OCI-LY1 (cell line): ENCODE measurements around the gene FZR1.

Experiments used
- H2AFZ ChIP-seq: fragments of 200-600 bp; sonication (generic), shearing (Covaris generic); 2 replicates; pipeline ENCODE4 v1.6.0; 2014; ENCODE audit warnings: antibody characterized with exemption, mild to moderate bottlenecking, low read length
- H3F3A ChIP-seq: fragments of 200-600 bp; sonication (generic), shearing (Covaris generic); 2 replicates; pipeline ENCODE4 v1.6.0; 2014; ENCODE audit warnings: mild to moderate bottlenecking, antibody characterized with exemption, low read length, moderate library complexity; ENCODE audit not compliant: insufficient read depth
- H3K27ac ChIP-seq: fragments of 200-600 bp; sonication (generic); 2 replicates; pipeline ENCODE4 v1.5.1; 2014; ENCODE audit warnings: low read length, mixed run types, mild to moderate bottlenecking, low read depth; ENCODE audit not compliant: poor library complexity, severe bottlenecking
- H3K27me3 ChIP-seq: fragments of 200-600 bp; sonication (generic); 2 replicates; pipeline ENCODE4 v1.6.0; 2014; ENCODE audit warnings: antibody characterized with exemption, mild to moderate bottlenecking, low read length, moderate library complexity; ENCODE audit not compliant: insufficient read depth
- H3K36me3 ChIP-seq: fragments of 200-600 bp; sonication (generic); 2 replicates; pipeline ENCODE4 v1.6.1; 2014; ENCODE audit warnings: mild to moderate bottlenecking, antibody characterized with exemption, low read length, moderate library complexity, mixed read lengths; ENCODE audit not compliant: insufficient read depth
- H3K4me1 ChIP-seq: fragments of 200-600 bp; sonication (generic); 2 replicates; pipeline ENCODE4 v1.5.1; 2014; ENCODE audit warnings: mild to moderate bottlenecking, low read length, moderate library complexity; ENCODE audit not compliant: insufficient read depth, severe bottlenecking
- H3K4me2 ChIP-seq: fragments of 200-600 bp; sonication (generic), shearing (Covaris generic); 2 replicates; pipeline ENCODE4 v1.6.1; 2014; ENCODE audit warnings: low read length
- H3K4me3 ChIP-seq: fragments of 200-600 bp; sonication (generic); 2 replicates; pipeline ENCODE4 v1.5.1; 2014; ENCODE audit warnings: low read length, low read depth, mild to moderate bottlenecking, mixed read lengths; ENCODE audit not compliant: poor library complexity, severe bottlenecking
- H3K79me2 ChIP-seq: fragments of 200-600 bp; shearing (Covaris generic); 2 replicates; pipeline ENCODE4 v1.6.1; 2016; ENCODE audit warnings: mixed run types, low read length, mixed read lengths; ENCODE audit not compliant: insufficient read depth
- H3K9ac ChIP-seq: fragments of 200-600 bp; sonication (generic), shearing (Covaris generic); 2 replicates; pipeline ENCODE4 v1.6.1; 2014; ENCODE audit warnings: mild to moderate bottlenecking, low read length, mixed read lengths
- H3K9me2 ChIP-seq: fragments of 200-600 bp; sonication (generic), shearing (Covaris generic); 2 replicates; pipeline ENCODE4 v1.6.1; 2014; ENCODE audit warnings: low read depth, mild to moderate bottlenecking, low read length, mixed read lengths
- H3K9me3 ChIP-seq: fragments of 200-600 bp; shearing (Covaris generic); 2 replicates; pipeline ENCODE4 v1.6.1; 2014; ENCODE audit warnings: low read length, mixed read lengths
- H4K20me1 ChIP-seq: fragments of 200-600 bp; sonication (generic), shearing (Covaris generic); 2 replicates; pipeline ENCODE4 v1.6.0; 2016; ENCODE audit warnings: mild to moderate bottlenecking, low read length; ENCODE audit not compliant: insufficient read depth
- EZH2 ChIP-seq: fragments of 200-600 bp; sonication (generic), shearing (Covaris generic); IDR thresholded peaks from 2 replicates; pipeline ENCODE4 v1.8.0; 2017; ENCODE audit warnings: borderline replicate concordance, mixed run types, mild to moderate bottlenecking, antibody characterized with exemption, low read length, moderate library complexity, mixed read lengths
- TF ChIP-seq, protein P1 (sequence below): fragments of 200-600 bp; sonication (generic), shearing (Covaris generic); IDR thresholded peaks from 2 replicates; pipeline ENCODE4 v1.5.1; 2017; ENCODE audit warnings: mild to moderate bottlenecking, antibody characterized with exemption, low read length, moderate library complexity, mixed read lengths

FZR1 gene

DNA sequence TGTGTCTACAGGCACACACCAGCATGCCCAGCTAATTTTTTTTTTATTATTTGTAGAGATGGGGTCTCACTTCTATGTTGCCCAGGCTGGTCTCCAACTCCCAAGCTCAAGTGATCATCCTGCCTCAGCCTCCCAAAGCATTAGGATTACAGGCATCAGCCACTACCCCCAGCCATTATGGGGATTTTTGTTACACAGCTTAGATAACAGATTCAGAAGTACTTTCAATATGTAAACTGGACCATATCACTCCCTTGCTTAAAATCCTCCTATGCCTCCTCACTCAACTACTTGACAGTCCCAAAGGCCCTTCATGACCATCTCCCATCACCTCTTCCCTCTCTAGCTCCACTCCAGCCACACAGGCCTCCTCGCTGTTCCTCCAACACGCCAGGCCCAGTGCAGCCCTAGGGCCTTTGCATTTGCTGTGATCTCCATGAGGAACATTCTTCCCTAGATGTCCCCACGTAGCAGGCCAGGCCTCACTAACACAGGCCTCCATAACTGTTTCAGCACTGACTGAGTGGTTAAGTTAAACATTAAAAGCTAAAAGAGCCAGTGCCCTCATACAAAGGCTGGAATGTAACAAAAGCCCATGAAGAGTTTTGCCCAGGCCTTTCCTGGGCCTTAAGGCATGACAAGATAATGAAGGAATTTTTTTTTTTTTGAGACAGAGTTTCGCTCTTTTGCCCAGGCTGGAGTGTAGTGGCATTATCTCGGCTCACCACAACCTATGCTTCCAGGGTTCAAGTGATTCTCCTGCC is 8.2 kb upstream of the FZR1 start:
- H3K36me3 ChIP-seq, result peaks cover 37% of the 10 kb centered on the region
- H3K9ac ChIP-seq, result no peak overlapping the region
- H3K4me2 ChIP-seq, result no peak overlapping the region

DNA sequence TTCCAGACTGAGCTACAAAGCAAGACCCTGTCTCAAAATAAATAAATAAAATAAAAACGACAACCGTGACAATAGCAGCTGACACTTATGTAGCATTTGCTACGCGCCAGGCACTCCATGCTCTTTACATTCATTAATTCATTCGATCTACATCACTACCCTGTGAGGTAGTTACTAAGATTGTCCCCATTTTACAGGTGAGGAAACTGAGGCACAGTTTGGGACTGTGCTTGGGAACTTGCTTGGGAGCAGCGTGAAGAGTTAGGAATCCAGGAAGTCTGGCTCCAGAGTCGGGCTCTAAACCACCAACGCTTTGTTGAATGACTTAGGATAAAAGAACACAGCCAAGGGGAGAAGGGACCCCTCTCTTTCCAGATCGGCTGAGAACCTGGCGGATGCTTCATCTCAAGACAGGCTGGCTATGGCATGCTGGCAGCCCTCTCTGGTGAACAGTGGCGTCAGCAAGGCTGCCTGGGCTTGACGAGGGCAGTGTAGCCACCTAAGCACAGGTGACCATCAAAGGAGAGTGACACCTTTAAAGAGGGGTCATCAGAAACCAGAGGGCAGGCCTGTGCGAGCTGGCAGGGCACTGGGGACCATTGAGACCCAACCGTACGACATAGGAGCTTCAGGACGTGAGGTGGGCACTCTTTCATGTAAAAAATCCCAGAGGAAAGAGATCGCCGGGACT is 6.2 kb upstream of the FZR1 start:
- no peaks in the 10 kb centered on the region for H4K20me1 ChIP-seq
- no peak overlapping the region for H2AFZ ChIP-seq
- H3K27me3 ChIP-seq, result no peaks in the 10 kb centered on the region
- TF ChIP-seq EZH2, result no peak
- TF ChIP-seq, protein P1, sequence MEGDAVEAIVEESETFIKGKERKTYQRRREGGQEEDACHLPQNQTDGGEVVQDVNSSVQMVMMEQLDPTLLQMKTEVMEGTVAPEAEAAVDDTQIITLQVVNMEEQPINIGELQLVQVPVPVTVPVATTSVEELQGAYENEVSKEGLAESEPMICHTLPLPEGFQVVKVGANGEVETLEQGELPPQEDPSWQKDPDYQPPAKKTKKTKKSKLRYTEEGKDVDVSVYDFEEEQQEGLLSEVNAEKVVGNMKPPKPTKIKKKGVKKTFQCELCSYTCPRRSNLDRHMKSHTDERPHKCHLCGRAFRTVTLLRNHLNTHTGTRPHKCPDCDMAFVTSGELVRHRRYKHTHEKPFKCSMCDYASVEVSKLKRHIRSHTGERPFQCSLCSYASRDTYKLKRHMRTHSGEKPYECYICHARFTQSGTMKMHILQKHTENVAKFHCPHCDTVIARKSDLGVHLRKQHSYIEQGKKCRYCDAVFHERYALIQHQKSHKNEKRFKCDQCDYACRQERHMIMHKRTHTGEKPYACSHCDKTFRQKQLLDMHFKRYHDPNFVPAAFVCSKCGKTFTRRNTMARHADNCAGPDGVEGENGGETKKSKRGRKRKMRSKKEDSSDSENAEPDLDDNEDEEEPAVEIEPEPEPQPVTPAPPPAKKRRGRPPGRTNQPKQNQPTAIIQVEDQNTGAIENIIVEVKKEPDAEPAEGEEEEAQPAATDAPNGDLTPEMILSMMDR, result no peak
- peaks cover 13% of the 10 kb centered on the region for H3K79me2 ChIP-seq
- H3K9me3 ChIP-seq, result no peaks in the 10 kb centered on the region
- peak overlapping the region; percentile 68 for H3K27ac ChIP-seq
- peak overlapping the region; percentile 99 for H3K4me3 ChIP-seq
- peaks cover 31% of the 10 kb centered on the region for H3K36me3 ChIP-seq
- peak overlapping the region; percentile 100 for H3K4me2 ChIP-seq
- H3K9ac ChIP-seq, result peak overlapping the region; percentile 98
- no peaks in the 10 kb centered on the region for H3F3A ChIP-seq
- H3K4me1 ChIP-seq, result peaks cover 13% of the 10 kb centered on the region
- no peaks in the 10 kb centered on the region for H3K9me2 ChIP-seq

More for the DNA sequence above, 8.2 kb upstream of the FZR1 start:
- H4K20me1 ChIP-seq, result no peaks in the 10 kb centered on the region
- no peak overlapping the region for H3K27ac ChIP-seq
- no peaks in the 10 kb centered on the region for H3F3A ChIP-seq
- H3K79me2 ChIP-seq, result peaks cover 13% of the 10 kb centered on the region
- no peaks in the 10 kb centered on the region for H3K9me3 ChIP-seq
- H3K4me3 ChIP-seq, result no peak overlapping the region
- H2AFZ ChIP-seq, result no peak overlapping the region
- TF ChIP-seq, protein P1, result no peak
- TF ChIP-seq EZH2, result no peak
- H3K9me2 ChIP-seq, result no peaks in the 10 kb centered on the region
- H3K4me1 ChIP-seq, result peaks cover 22% of the 10 kb centered on the region
- no peaks in the 10 kb centered on the region for H3K27me3 ChIP-seq

GRCh38 chr19:3500429-3501101 is 5.5 kb upstream of the FZR1 start, which contains the start of gene DOHH:
TSS of gene DOHH (minus strand) at chr19:3500674. CDS start at chr19:3496814, 3,860 bp downstream.
- Histone ChIP-seq H3K4me1 (peaks cover 20% of the 10 kb centered on the region), H3K4me3 (peak within 1 kb of the TSS; percentile 99), H3K27ac (peak within 1 kb of the TSS; percentile 68), H3K9me3 (no peaks in the 10 kb centered on the region), H3K27me3 (no peaks in the 10 kb centered on the region), H3F3A (no peaks in the 10 kb centered on the region), H3K36me3 (peaks cover 26% of the 10 kb centered on the region), H2AFZ (no peak within 1 kb of the TSS), H3K79me2 (peaks cover 13% of the 10 kb centered on the region), H3K9me2 (no peaks in the 10 kb centered on the region), H4K20me1 (no peaks in the 10 kb centered on the region), H3K4me2 (peak within 1 kb of the TSS; percentile 100), H3K9ac (peak within 1 kb of the TSS; percentile 98)
- no peak for TF ChIP-seq EZH2
